GM18907 (cell line): Measurements from ENCODE around the gene ZNF417.
"Not testable (repeated sequence)": the region's sequence is repeated elsewhere in the genome, so short reads cannot be mapped to it uniquely, and the experiment has no call there.

Source experiments
- ATAC-seq: cut with Tn5 transposase; IDR thresholded peaks from one replicate; pipeline ENCODE4 v1.9.1; 2021; ENCODE audit warnings: mild to moderate bottlenecking, moderate library complexity; ENCODE audit not compliant: unreplicated experiment

ZNF417 gene

GRCh38 chr19:57888107-57888559 lies 28.3 kb downstream of the ZNF417 start:
- no peak for ATAC-seq

- no peak for ATAC-seq
Measured at GRCh38 chr19:57887195-57887941, 29.0 kb downstream of the ZNF417 start.

DNA sequence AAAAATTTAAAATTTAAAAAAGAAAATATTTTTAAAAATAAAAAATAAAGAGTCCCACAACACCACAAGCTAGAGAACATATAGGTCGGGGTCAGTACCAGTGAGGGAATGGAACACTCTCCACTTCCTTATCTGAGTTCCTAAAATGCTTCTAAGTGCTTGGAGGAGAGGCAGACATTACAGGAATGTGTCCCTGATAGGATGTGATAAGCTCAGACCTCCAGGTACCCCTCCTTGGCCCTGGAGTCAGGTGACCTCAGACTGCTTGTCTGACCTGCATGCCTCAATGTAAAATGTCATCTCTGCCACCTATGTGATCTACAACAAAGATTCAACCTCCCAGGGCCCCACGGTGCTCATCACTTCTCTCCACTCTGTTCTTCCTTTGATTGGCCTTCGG lies 30.3 kb downstream of the ZNF417 start:
- ATAC-seq: no peak

GRCh38 chr19:57873883-57874799 lies 42.3 kb downstream of the ZNF417 start:
- not testable (repeated sequence) for ATAC-seq

DNA sequence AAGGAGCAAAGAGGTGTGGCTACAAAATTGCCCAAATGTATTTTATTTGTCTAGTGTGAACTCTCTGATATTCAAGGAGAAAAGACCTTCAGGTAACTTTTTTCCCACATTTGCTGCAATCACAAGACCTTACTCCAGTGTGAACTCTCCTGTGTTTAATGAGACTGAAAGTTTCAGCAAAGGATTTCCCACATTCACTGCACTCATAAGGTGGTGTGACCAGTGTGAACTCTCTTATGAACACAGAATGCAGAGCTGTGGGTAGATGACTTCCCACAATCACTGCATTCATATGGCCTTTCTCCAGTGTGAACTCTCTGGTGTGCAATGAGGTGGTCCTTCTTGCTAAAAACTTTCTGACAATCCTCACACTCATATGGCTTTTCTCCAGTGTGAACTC lies 43.9 kb downstream of the ZNF417 start:
- no peak for ATAC-seq

GRCh38 chr19:57870225-57870624 lies 46.2 kb downstream of the ZNF417 start:
- no peak for ATAC-seq

DNA sequence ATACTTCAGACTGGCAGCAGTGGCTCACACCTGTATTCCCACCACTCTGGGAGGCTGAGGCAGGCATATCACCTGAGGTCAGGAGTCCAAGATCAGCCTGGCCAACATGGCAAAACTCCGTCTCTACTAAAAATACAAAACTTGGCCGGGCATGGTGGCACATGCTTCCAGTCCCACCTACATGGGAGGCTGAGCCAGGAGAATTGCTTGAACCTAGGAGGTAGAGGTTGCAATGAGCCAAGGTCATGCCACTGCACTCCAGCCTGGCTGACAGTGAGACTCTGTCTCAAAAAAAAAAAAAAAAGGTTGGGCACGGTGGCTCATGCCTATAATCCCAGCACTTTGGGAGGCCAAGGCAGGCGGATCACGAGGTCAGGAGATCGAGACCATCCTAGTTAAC lies 46.7 kb downstream of the ZNF417 start:
- ATAC-seq: not testable (repeated sequence)

GRCh38 chr19:57867868-57868492 lies 48.4 kb downstream of the ZNF417 start:
- ATAC-seq: no peak
